ENCODE results near the gene MAD2L1BP.
A peak's percentile ranks its signal among the peaks of the same experiment; 100 is the strongest.

DNA sequence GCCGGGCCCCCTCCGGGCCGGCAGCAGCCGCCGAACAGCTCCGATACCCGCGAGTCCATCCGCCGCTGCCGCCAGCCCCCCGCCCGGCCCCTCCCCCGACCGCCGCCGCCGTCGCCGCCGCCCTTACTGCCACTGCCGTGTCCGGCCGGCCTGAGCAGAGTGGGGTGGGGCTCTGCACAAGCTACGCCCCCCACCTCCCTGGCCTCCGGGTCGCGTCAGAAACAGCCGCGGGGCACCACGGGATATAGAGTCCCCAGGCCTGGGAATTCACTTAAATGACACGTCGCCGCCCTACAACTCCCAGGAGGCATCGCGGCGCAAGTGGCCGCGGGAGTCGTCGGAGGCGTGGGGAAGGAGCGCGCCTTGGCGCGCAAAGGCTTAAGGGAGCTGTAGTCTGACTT is 6.5 kb upstream of the MAD2L1BP start, which contains the start of gene GTPBP2:
- TF ChIP-seq, protein P1, sequence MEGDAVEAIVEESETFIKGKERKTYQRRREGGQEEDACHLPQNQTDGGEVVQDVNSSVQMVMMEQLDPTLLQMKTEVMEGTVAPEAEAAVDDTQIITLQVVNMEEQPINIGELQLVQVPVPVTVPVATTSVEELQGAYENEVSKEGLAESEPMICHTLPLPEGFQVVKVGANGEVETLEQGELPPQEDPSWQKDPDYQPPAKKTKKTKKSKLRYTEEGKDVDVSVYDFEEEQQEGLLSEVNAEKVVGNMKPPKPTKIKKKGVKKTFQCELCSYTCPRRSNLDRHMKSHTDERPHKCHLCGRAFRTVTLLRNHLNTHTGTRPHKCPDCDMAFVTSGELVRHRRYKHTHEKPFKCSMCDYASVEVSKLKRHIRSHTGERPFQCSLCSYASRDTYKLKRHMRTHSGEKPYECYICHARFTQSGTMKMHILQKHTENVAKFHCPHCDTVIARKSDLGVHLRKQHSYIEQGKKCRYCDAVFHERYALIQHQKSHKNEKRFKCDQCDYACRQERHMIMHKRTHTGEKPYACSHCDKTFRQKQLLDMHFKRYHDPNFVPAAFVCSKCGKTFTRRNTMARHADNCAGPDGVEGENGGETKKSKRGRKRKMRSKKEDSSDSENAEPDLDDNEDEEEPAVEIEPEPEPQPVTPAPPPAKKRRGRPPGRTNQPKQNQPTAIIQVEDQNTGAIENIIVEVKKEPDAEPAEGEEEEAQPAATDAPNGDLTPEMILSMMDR (IDR thresholded peaks at IDR 0.05; ENCODE audit: extremely low read depth in 1 of 2, insufficient read depth in 1 of 2, low read depth in 1 of 2, low read length in 2 of 2), result no peak
- TF ChIP-seq EZH2 (IDR thresholded peaks at IDR 0.05; ENCODE audit: borderline replicate concordance, low read depth, low read length, severe bottlenecking) (no peak), POLR2A (IDR thresholded peaks at IDR 0.05; ENCODE audit: low read depth, low read length) (no peak), POLR2AphosphoS5 (IDR thresholded peaks at IDR 0.05; ENCODE audit: insufficient read depth, low read depth, low read length) (peak; percentile 41)
